Endothelial cell of umbilical vein (primary cell): ENCODE data around the gene COPB1. TPM values are rescaled to one million over a fixed set of nuclear protein-coding genes. Genes with fewer than 3 reads are reported as not detected.

Experiments used
- BruUV-seq: library from RNA; stranded (reverse); fragments of 400-500 nt; replicated peaks from 2 replicates; lab custom pipeline; 2021; lab: Mats Ljungman, UMichigan
- CTCF ChIA-PET: fragments of 300-600, 350-600 bp; sonication (Branson Sonifier 250); formaldehyde crosslinking; loops from one replicate; lab custom pipeline; 2021; ENCODE audit warnings: antibody characterized with exemption, inconsistent platforms; lab: Charles Lee
- POLR2A ChIA-PET: fragments of 300-600, 350-600 bp; sonication (Branson Sonifier 250); formaldehyde crosslinking; loops from one replicate; lab custom pipeline; 2021; ENCODE audit warnings: antibody characterized with exemption, inconsistent platforms; lab: Charles Lee
- DNase-seq: peaks from one replicate; pipeline ENCODE4 v3.0.0-alpha.2; 2011; ENCODE audit warnings: low read depth, low spot score
- FAIRE-seq: peaks from 2 replicates; lab custom pipeline; 2011; peaks lifted over from hg19 to GRCh38; lab: Jason Lieb, UNC
- H2AFZ ChIP-seq: 2 replicates; pipeline ENCODE4 v1.6.0; 2012; ENCODE audit warnings: low read depth, low read length, control low read depth, inconsistent platforms
- H3K27ac ChIP-seq: 2 replicates; pipeline ENCODE4 v1.5.1; 2011; ENCODE audit warnings: low read depth, mild to moderate bottlenecking, control low read depth, low read length, moderate library complexity; ENCODE audit not compliant: insufficient read depth
- H3K27me3 ChIP-seq, 2 experiments: 2 replicates each; pipeline versions ENCODE4 v1.6.0 to v1.6.1; 2011; ENCODE audit warnings: low read length in 2 of 2, mixed read lengths in 1 of 2; ENCODE audit not compliant: control insufficient read depth in 2 of 2, insufficient read depth in 2 of 2
- H3K36me3 ChIP-seq, 2 experiments: 2 replicates in 1 of 2; 3 replicates in 1 of 2; pipeline ENCODE4 v1.5.1; 2011; ENCODE audit warnings: low read length in 2 of 2, mild to moderate bottlenecking in 1 of 2, moderate library complexity in 1 of 2; ENCODE audit not compliant: control insufficient read depth in 2 of 2, insufficient read depth in 2 of 2; ENCODE audit errors: extremely low read depth in 1 of 2
- H3K4me1 ChIP-seq: 3 replicates; pipeline ENCODE4 v1.5.1; 2011; ENCODE audit warnings: mild to moderate bottlenecking, low read length; ENCODE audit not compliant: control insufficient read depth, insufficient read depth; ENCODE audit errors: extremely low read depth
- H3K4me2 ChIP-seq: 2 replicates; pipeline ENCODE4 v1.6.1; 2011; ENCODE audit warnings: low read length, control low read depth, mixed read lengths; ENCODE audit not compliant: insufficient read depth
- H3K4me3 ChIP-seq, 3 experiments: fragments of 200-600 bp in 1 of 3; sonication (generic), shearing (Covaris generic) in 1 of 3; replicated peaks in 1 of 3; 2 replicates each; pipeline ENCODE4 v1.5.1; 2011 to 2016; ENCODE audit warnings: control low read depth in 3 of 3, low read length in 3 of 3, mild to moderate bottlenecking in 2 of 3, inconsistent platforms in 1 of 3, low read depth in 1 of 3, moderate library complexity in 1 of 3; ENCODE audit not compliant: insufficient read depth in 1 of 3
- H3K79me2 ChIP-seq: 2 replicates; pipeline ENCODE4 v1.6.0; 2012; ENCODE audit warnings: low read length, inconsistent platforms; ENCODE audit not compliant: control insufficient read depth, insufficient read depth
- H3K9ac ChIP-seq: replicated peaks from 2 replicates; pipeline ENCODE3; 2011; ENCODE audit warnings: low read length, control low read depth; ENCODE audit not compliant: insufficient read depth; ENCODE audit errors: extremely low read depth
- H3K9me1 ChIP-seq: replicated peaks from 3 replicates; pipeline ENCODE4 v1.6.0; 2011; ENCODE audit warnings: mild to moderate bottlenecking, low read length; ENCODE audit not compliant: control insufficient read depth, insufficient read depth; ENCODE audit errors: extremely low read depth
- H3K9me3 ChIP-seq: replicated peaks from 2 replicates; pipeline ENCODE4 v1.5.1; 2012; ENCODE audit warnings: low read length, inconsistent platforms; ENCODE audit not compliant: control insufficient read depth, insufficient read depth
- H4K20me1 ChIP-seq: replicated peaks from 2 replicates; pipeline ENCODE3; 2011; ENCODE audit warnings: mild to moderate bottlenecking, low read length; ENCODE audit not compliant: control insufficient read depth, insufficient read depth; ENCODE audit errors: extremely low read depth
- EZH2 ChIP-seq: IDR thresholded peaks from 2 replicates; pipeline ENCODE4 v1.6.1; 2012; ENCODE audit warnings: borderline replicate concordance, low read depth, mild to moderate bottlenecking, moderate library complexity, low read length, inconsistent platforms; ENCODE audit not compliant: severe bottlenecking
- FOS ChIP-seq: IDR thresholded peaks from 2 replicates; pipeline ENCODE4 v1.6.1; 2011; ENCODE audit warnings: mild to moderate bottlenecking, low read length, moderate library complexity, borderline replicate concordance; ENCODE audit not compliant: insufficient read depth
- GATA2 ChIP-seq: IDR thresholded peaks from 2 replicates; pipeline ENCODE4 v1.7.0; 2011; ENCODE audit warnings: low read depth, mild to moderate bottlenecking, moderate library complexity, mixed read lengths, low read length; ENCODE audit not compliant: insufficient read length, insufficient read depth
- MYC ChIP-seq: IDR thresholded peaks from one replicate; pipeline ENCODE4 v1.6.1; 2011; ENCODE audit warnings: mild to moderate bottlenecking, low read depth, low read length
- POLR2A ChIP-seq: IDR thresholded peaks from 2 replicates; pipeline ENCODE4 v1.6.1; 2012; ENCODE audit warnings: low read depth, mild to moderate bottlenecking, control low read depth, low read length
- POLR2AphosphoS5 ChIP-seq: IDR thresholded peaks from 2 replicates; pipeline ENCODE4 v1.6.1; 2012; ENCODE audit warnings: low read depth, mild to moderate bottlenecking, control low read depth, low read length, moderate library complexity; ENCODE audit not compliant: insufficient read depth
- dilution Hi-C: fragments of 300-500 bp; cut with MboI; formaldehyde crosslinking; loops from one replicate; pipeline ENCODE4 v1.15.0; 2019; ENCODE audit warnings: low sequenced_read_pairs; ENCODE audit not compliant: extremely low pct_ligation_motif_present
- intact Hi-C: fragments of 100-400 bp; cut with micrococcal nuclease; formaldehyde crosslinking; loops from one replicate; pipeline ENCODE4 v1.10.0; 2022
- polyA plus RNA-seq, 4 experiments: library from polyadenylated mRNA; depleted of rRNA in 3 of 4; stranded (reverse) in 3 of 4; unstranded in 1 of 4; fragments of >200 nt; gene quantifications; 2 replicates each; pipeline versions ENCODE4 v1.2.1 to v1.2.3, GENCODE V29; 2011 to 2012; ENCODE audit warnings: missing spikeins in 1 of 4
- total RNA-seq: library from RNA; stranded (reverse); gene quantifications from 2 replicates; pipeline ENCODE4 v1.2.3, GENCODE V29; 2021
- TF ChIP-seq, protein P1 (sequence below), 2 donors: IDR thresholded peaks; 1 replicate in 1 of 2; 2 replicates in 1 of 2; pipeline ENCODE4 v1.5.1; 2011; ENCODE audit warnings: low read length in 2 of 2, mild to moderate bottlenecking in 2 of 2, moderate library complexity in 2 of 2, control low read depth in 1 of 2, inconsistent platforms in 1 of 2, low read depth in 1 of 2; ENCODE audit not compliant: insufficient read depth in 1 of 2; ENCODE audit errors: extremely low read depth in 1 of 2

The COPB1 gene
- total and polyA plus RNA-seq, 2 donors (not counting 3 experiments of a cell fraction or from before 2014, with no cell fraction given): 61.1 to 145 TPM

DNA sequence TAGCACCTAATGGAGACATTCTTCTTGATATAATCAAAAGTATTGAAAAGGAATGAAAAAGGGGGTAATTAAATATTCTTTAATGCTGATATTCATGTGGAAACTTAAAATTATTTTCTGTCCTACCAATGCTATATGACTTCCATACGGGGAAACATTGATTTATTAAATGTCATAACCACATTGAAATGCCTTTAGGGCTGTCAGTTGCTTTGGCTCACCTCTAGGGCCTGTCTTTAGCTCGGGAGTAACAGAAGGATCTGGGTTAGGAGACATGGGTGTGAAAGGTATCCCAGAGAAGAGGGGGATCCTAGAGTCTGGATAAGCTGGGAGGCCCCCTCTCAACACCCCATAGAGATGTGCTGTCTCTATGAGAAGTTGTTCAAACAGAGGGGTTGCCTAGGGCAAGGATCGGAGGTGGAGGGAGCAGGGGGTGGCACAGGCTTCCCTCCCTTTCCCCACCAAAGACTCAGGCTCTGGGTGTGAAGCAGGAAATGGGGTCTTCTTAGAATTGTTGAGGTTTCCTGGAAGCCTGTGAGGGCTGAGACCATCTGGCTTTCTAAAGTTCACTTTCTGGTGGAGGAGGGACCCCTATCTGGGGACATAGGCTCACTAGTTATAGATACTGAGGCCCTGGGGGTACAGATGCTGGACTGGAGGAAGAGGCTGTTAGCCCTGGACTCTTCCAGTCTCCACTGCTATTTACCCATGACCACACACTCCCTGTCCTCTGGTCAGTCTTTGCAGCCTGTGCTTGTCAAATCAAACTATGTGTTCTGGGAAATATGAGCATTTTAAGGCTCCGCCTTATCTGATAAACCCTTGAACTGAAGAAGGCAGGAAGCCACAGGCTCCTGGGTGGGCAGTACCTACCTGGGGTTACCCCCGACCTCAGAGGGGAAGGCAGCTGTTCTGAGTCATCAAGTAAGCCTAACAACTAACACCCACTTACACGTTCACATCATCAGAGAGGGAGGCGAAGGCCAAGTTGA is 84.8 kb downstream of the COPB1 start:
- FAIRE-seq (no peak), DNase-seq (no peak)
- Histone ChIP-seq H3K36me3 (no peaks in the 10 kb centered on the region), H3K79me2 (no peaks in the 10 kb centered on the region), H3K27me3 (no peaks in the 10 kb centered on the region), H3K9me3 (no peaks in the 10 kb centered on the region), H3K4me3 (no peak overlapping the region), H2AFZ (peak overlapping the region; percentile 13), H3K4me1 (peaks cover 3% of the 10 kb centered on the region), H3K4me2 (no peak overlapping the region), H3K9me1 (no peaks in the 10 kb centered on the region), H3K27ac (no peak overlapping the region), H4K20me1 (no peaks in the 10 kb centered on the region), H3K9ac (no peak overlapping the region)
- dilution Hi-C loops: no loop called here
- ChIA-PET CTCF (interaction anchor here (0.9 to 9.5 kb wide), 3 partner anchors 40 to 114 kb away, joined by 5 to 261 read pairs (median 18); no protein-coding TSS in a partner anchor), POLR2A (no interaction called here)
- intact Hi-C loops: no loop called here
- BruUV-seq: no TSS peak
- no peak for TF ChIP-seq EZH2
- no peak for TF ChIP-seq POLR2A
- TF ChIP-seq, protein P1, sequence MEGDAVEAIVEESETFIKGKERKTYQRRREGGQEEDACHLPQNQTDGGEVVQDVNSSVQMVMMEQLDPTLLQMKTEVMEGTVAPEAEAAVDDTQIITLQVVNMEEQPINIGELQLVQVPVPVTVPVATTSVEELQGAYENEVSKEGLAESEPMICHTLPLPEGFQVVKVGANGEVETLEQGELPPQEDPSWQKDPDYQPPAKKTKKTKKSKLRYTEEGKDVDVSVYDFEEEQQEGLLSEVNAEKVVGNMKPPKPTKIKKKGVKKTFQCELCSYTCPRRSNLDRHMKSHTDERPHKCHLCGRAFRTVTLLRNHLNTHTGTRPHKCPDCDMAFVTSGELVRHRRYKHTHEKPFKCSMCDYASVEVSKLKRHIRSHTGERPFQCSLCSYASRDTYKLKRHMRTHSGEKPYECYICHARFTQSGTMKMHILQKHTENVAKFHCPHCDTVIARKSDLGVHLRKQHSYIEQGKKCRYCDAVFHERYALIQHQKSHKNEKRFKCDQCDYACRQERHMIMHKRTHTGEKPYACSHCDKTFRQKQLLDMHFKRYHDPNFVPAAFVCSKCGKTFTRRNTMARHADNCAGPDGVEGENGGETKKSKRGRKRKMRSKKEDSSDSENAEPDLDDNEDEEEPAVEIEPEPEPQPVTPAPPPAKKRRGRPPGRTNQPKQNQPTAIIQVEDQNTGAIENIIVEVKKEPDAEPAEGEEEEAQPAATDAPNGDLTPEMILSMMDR (IDR thresholded peaks at IDR 0.05; ENCODE audit: extremely low read depth in 1 of 2, insufficient read depth in 1 of 2, low read depth in 1 of 2, low read length in 2 of 2): no peak
- TF ChIP-seq GATA2: peak; percentile 21
- TF ChIP-seq POLR2AphosphoS5: no peak
- TF ChIP-seq MYC: no peak
- TF ChIP-seq FOS: no peak
